Measurements from ENCODE around the gene MARCHF10. TPM values are rescaled to one million over a fixed set of nuclear protein-coding genes. Genes with fewer than 3 reads are reported as not detected.

The MARCHF10 gene, protein sequence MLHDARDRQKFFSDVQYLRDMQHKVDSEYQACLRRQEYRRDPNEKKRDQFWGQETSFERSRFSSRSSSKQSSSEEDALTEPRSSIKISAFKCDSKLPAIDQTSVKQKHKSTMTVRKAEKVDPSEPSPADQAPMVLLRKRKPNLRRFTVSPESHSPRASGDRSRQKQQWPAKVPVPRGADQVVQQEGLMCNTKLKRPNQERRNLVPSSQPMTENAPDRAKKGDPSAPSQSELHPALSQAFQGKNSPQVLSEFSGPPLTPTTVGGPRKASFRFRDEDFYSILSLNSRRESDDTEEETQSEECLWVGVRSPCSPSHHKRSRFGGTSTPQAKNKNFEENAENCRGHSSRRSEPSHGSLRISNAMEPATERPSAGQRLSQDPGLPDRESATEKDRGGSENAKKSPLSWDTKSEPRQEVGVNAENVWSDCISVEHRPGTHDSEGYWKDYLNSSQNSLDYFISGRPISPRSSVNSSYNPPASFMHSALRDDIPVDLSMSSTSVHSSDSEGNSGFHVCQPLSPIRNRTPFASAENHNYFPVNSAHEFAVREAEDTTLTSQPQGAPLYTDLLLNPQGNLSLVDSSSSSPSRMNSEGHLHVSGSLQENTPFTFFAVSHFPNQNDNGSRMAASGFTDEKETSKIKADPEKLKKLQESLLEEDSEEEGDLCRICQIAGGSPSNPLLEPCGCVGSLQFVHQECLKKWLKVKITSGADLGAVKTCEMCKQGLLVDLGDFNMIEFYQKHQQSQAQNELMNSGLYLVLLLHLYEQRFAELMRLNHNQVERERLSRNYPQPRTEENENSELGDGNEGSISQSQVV
- not detected for total RNA-seq
- long read RNA-seq = 0 reads

DNA sequence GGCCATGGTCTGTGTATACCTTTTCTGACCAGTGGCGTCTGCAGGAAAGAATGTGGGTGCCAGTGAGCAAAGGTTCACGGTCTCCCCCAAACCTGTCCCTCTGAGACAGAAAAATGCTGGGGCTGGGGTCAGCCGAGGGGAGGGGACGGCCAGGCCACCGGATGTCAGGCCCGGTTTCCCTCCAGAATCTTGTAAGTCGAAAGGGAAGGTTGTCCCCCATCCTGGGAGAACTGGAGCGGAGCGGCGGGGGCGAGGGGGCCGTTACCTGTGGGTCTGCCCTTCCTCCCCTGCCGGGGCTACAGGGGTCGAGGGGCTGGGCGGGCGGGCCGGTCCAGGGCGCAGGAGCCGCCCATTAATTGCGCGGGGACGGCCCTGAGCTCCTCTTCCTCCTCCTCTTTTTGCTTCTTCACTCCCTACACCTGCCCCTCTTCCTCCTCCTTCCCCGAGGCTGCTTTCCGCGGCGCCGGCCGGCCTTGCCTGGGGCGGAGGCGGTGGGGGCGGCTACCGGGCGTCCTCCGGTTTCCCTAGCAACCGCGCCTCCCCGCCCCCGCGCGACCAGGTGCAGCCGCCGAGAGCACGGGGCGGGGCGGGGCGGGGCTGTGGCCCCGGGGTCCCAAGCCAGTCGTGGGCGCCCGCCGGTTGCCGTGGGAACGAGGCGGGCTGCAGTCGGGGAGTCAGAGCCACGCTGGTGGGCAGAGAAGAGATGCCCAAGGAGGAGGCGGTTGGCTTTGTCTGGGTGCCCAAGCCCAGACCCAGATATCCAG, at the start of gene MARCHF10:
Gene MARCHF10, minus strand, starts transcription at position 503 of the 764 bp plus-strand sequence. CDS start 6,579 bp downstream, outside the sequence.
- Histone ChIP-seq H3K27ac (replicated peaks) (no peak within 1 kb of the TSS), H3K36me3 (no peaks in the 10 kb centered on the region), H3K4me1 (peaks cover 8% of the 10 kb centered on the region), H3K9me3 (replicated peaks) (peaks cover 10% of the 10 kb centered on the region), H3K4me3 (peak within 1 kb of the TSS; percentile 43), H3K27me3 (ENCODE audit: low read depth) (peaks cover 64% of the 10 kb centered on the region)
- DNase-seq = no peak
- intact Hi-C loops (cut with micrococcal nuclease) = no loop called here
- TF ChIP-seq, protein P1, sequence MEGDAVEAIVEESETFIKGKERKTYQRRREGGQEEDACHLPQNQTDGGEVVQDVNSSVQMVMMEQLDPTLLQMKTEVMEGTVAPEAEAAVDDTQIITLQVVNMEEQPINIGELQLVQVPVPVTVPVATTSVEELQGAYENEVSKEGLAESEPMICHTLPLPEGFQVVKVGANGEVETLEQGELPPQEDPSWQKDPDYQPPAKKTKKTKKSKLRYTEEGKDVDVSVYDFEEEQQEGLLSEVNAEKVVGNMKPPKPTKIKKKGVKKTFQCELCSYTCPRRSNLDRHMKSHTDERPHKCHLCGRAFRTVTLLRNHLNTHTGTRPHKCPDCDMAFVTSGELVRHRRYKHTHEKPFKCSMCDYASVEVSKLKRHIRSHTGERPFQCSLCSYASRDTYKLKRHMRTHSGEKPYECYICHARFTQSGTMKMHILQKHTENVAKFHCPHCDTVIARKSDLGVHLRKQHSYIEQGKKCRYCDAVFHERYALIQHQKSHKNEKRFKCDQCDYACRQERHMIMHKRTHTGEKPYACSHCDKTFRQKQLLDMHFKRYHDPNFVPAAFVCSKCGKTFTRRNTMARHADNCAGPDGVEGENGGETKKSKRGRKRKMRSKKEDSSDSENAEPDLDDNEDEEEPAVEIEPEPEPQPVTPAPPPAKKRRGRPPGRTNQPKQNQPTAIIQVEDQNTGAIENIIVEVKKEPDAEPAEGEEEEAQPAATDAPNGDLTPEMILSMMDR (IDR thresholded peaks at IDR 0.05; ENCODE audit: borderline replicate concordance) = no peak

DNA sequence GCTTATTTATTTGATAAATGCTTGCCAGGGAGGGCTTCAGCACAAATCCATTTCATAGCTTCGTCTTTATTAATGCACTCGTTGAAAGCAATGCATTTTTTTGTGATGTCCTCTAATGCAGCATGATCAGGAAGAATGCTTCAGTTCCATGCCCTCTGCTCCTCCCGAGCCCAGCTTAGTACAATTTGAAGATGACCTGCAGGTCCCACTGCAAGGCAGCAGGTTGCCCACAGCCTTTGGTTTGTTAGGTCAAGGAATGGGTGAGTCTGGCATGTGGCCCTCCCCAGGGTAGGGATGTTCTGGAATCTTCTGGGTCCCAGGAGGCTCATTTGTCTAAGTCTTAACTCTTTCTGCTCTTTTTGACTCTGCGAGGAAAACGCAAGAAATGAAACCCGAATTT, 49.4 kb upstream of the MARCHF10 start:
- no peaks in the 10 kb centered on the region for H3K4me1 ChIP-seq
- TF ChIP-seq, protein P1 (IDR thresholded peaks at IDR 0.05; ENCODE audit: borderline replicate concordance) = no peak
- no peak for DNase-seq

DNA sequence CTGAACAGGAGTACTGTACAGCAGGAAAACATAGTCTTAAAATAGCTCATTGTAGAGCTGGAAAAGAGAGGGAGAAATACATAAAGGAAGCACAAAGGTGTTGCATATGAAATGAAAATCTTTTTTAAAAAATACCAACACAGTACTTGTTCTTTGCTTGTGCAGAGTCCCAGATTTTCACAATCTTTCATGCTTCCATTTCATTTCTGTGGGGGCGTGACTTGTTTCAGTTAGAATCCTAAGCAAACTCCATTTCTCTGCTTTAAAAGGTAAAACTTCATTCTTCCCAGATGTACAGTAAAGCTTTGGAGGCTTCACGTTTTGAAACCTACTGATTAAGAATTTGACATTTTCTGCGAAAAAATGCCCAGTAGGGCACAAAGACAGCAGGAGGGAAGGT, 48.5 kb upstream of the MARCHF10 start:
- Histone ChIP-seq H3K4me3 (no peak overlapping the region), H3K27me3 (ENCODE audit: low read depth) (peaks cover 14% of the 10 kb centered on the region), H3K9me3 (replicated peaks) (no peaks in the 10 kb centered on the region), H3K27ac (replicated peaks) (no peak overlapping the region), H3K4me1 (no peaks in the 10 kb centered on the region), H3K36me3 (no peaks in the 10 kb centered on the region)
- intact Hi-C loops (cut with micrococcal nuclease) = no loop called here
- TF ChIP-seq, protein P1 (IDR thresholded peaks at IDR 0.05; ENCODE audit: borderline replicate concordance) = no peak
- DNase-seq = no peak

More for the DNA sequence above, 49.4 kb upstream of the MARCHF10 start:
- Histone ChIP-seq H3K27ac (replicated peaks) (no peak overlapping the region), H3K4me3 (no peak overlapping the region), H3K36me3 (no peaks in the 10 kb centered on the region), H3K27me3 (ENCODE audit: low read depth) (peaks cover 14% of the 10 kb centered on the region), H3K9me3 (replicated peaks) (no peaks in the 10 kb centered on the region)
- intact Hi-C loops (cut with micrococcal nuclease) = no loop called here

DNA sequence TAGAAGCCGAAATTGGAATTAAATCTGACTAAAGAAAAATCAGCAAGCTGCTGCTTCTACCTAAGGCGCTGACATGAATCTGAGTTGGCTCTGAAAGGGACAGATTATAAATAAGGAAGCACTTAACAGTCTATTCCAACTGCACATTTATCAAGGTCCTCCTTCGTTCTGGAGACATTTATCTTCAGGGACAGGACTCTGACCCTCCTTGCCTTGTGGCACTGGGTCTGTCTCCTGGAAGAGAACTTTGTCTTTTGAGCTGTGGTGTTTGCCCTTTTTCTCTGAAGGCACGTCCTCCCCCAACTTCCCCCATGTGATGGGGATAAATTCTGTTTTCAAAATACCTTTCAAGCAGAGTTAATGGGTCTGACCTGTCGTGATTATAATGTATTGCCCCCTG, 47.0 kb upstream of the MARCHF10 start:
- intact Hi-C loops (cut with micrococcal nuclease) = no loop called here
- H3K4me3 ChIP-seq = no peak overlapping the region
- H3K27me3 ChIP-seq (ENCODE audit: low read depth) = peaks cover 14% of the 10 kb centered on the region
- no peaks in the 10 kb centered on the region for H3K4me1 ChIP-seq
- H3K27ac ChIP-seq (replicated peaks) = no peak overlapping the region
- DNase-seq = no peak
- no peaks in the 10 kb centered on the region for H3K36me3 ChIP-seq
- H3K9me3 ChIP-seq (replicated peaks) = no peaks in the 10 kb centered on the region
- TF ChIP-seq, protein P1 (IDR thresholded peaks at IDR 0.05; ENCODE audit: borderline replicate concordance) = no peak

DNA sequence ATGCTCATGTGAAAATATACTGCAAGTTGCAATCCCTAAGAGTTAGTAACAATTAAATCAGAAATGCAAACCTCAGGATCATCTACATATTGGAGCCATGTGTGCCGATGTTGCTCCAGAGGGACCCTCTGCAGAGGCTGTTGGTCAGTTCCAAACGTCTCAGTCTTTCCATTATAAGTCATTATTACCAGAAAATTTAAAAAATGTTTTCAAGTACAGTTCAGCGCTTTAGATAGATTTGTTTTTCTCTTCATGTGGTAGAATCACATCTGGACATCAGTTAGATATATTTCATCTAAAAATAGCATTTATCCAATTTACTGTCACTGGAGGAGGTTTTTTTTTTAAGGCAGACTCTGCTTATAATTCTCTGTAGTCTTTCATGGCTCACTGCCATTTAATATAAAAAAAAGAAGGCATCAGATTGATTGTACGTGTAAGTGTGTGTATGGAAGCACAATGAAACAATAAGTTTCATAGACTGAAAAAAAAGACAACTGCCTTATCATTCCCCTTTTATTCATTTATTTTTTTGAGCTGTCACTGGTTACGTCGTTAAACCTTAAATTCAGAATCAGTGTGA, 46.1 kb upstream of the MARCHF10 start:
- Histone ChIP-seq H3K4me3 (no peak overlapping the region), H3K27me3 (ENCODE audit: low read depth) (peaks cover 14% of the 10 kb centered on the region), H3K4me1 (no peaks in the 10 kb centered on the region), H3K27ac (replicated peaks) (no peak overlapping the region), H3K36me3 (no peaks in the 10 kb centered on the region), H3K9me3 (replicated peaks) (no peaks in the 10 kb centered on the region)
- no peak for DNase-seq
- TF ChIP-seq, protein P1 (IDR thresholded peaks at IDR 0.05; ENCODE audit: borderline replicate concordance) = no peak
- intact Hi-C loops (cut with micrococcal nuclease) = no loop called here

All from left ventricle myocardium inferior (tissue), 1 donor.